Neural cell (in vitro differentiated cells): ENCODE results near the gene PTPRN2.

Source experiments
- CTCF ChIP-seq: fragments of 450-650 bp; IDR thresholded peaks from 2 replicates; pipeline ENCODE4 v1.5.1; 2014; ENCODE audit warnings: antibody characterized with exemption, mild to moderate bottlenecking, moderate library complexity; ENCODE audit not compliant: poor library complexity, severe bottlenecking
- EP300 ChIP-seq: fragments of 450-650 bp; conservative IDR thresholded peaks from 2 replicates; pipeline ENCODE4 v1.6.1; 2014; ENCODE audit warnings: antibody characterized with exemption, mild to moderate bottlenecking, moderate library complexity; ENCODE audit not compliant: poor library complexity, severe bottlenecking
- EZH2 ChIP-seq: fragments of 200-600, 300-800 bp; shearing (Covaris generic), sonication (generic); IDR thresholded peaks from 2 replicates; pipeline ENCODE4 v1.6.1; 2014; ENCODE audit warnings: antibody characterized with exemption, low read length, borderline replicate concordance, mild to moderate bottlenecking; ENCODE audit not compliant: insufficient read depth, poor library complexity, severe bottlenecking
- MXI1 ChIP-seq: fragments of 450-650 bp; conservative IDR thresholded peaks from 2 replicates; pipeline ENCODE4 v1.6.1; 2014; ENCODE audit warnings: antibody characterized with exemption, mild to moderate bottlenecking; ENCODE audit not compliant: poor library complexity, severe bottlenecking
- POLR2AphosphoS5 ChIP-seq: IDR thresholded peaks from 2 replicates; pipeline ENCODE4 v1.6.1; 2012
- RAD21 ChIP-seq: fragments of 450-650 bp; conservative IDR thresholded peaks from 2 replicates; pipeline ENCODE4 v1.6.1; 2014; ENCODE audit warnings: antibody characterized with exemption, mild to moderate bottlenecking, moderate library complexity
- REST ChIP-seq: IDR thresholded peaks from 2 replicates; pipeline ENCODE4 v1.6.1; 2012; ENCODE audit warnings: borderline replicate concordance
- TAF1 ChIP-seq: IDR thresholded peaks from 2 replicates; pipeline ENCODE4 v1.6.1; 2012; ENCODE audit warnings: low read depth

GRCh38 chr7:158001621-158002320, 585.9 kb downstream of the PTPRN2 start:
- TF ChIP-seq CTCF = no peak
- TF ChIP-seq RAD21 = no peak
- TF ChIP-seq EP300 = no peak
- no peak for TF ChIP-seq POLR2AphosphoS5
- TF ChIP-seq EZH2 = no peak
- TF ChIP-seq TAF1 = no peak
- no peak for TF ChIP-seq REST
- TF ChIP-seq MXI1 = no peak
